Aorta (tissue), 5 donors: ENCODE results near the gene HAUS7. TPM values are rescaled to one million over a fixed set of nuclear protein-coding genes. Genes with fewer than 3 reads are reported as not detected.
A peak's percentile ranks its signal among the peaks of the same experiment; 100 is the strongest.

ENCODE experiments used
- ATAC-seq: fragments of 200-7000 bp; cut with Tn5 transposase; one replicate; pipeline ENCODE4 v1.9.1; 2022; ENCODE audit warnings: moderate library complexity; ENCODE audit not compliant: low FRiP score
- DNase-seq, 2 donors: peaks; one replicate each; pipeline ENCODE4 v3.0.0-alpha.2; 2020
- H3K27ac ChIP-seq, 2 donors: one replicate each; pipeline ENCODE4 v1.5.1; 2013; ENCODE audit warnings: low read length in 2 of 2, mild to moderate bottlenecking in 2 of 2, moderate library complexity in 2 of 2, control low read depth in 1 of 2, inconsistent platforms in 1 of 2, low read depth in 1 of 2
- H3K27me3 ChIP-seq, 2 donors: one replicate each; pipeline ENCODE4 v1.6.1; 2013; ENCODE audit warnings: control low read depth in 1 of 2, low read length in 1 of 2, mild to moderate bottlenecking in 1 of 2, moderate library complexity in 1 of 2; ENCODE audit not compliant: insufficient read depth in 2 of 2, control insufficient read depth in 1 of 2
- H3K36me3 ChIP-seq, 2 donors: one replicate each; pipeline ENCODE4 v1.6.1; 2013; ENCODE audit warnings: control low read depth in 1 of 2, low read length in 1 of 2, mild to moderate bottlenecking in 1 of 2; ENCODE audit not compliant: insufficient read depth in 2 of 2, control insufficient read depth in 1 of 2
- H3K4me1 ChIP-seq, 2 donors: one replicate each; pipeline ENCODE4 v1.6.1; 2013; ENCODE audit warnings: low read length in 2 of 2, control low read depth in 1 of 2, mild to moderate bottlenecking in 1 of 2, moderate library complexity in 1 of 2; ENCODE audit not compliant: insufficient read depth in 2 of 2, control insufficient read depth in 1 of 2
- H3K4me3 ChIP-seq, 2 donors: one replicate each; pipeline ENCODE4 v1.5.1; 2013; ENCODE audit warnings: low read length in 2 of 2, control low read depth in 1 of 2, mild to moderate bottlenecking in 1 of 2
- H3K9me3 ChIP-seq: one replicate; pipeline ENCODE4 v1.6.1; 2013; ENCODE audit warnings: mild to moderate bottlenecking, low read length; ENCODE audit not compliant: control insufficient read depth
- WGBS, 2 donors: extraction: QIAGEN DNeasy Blood & Tissue Kit; methylation state at CpG; one replicate each; pipeline ENCODE4 v1.1.7; 2013; 5-methylcytosine and 5-hydroxymethylcytosine counted together
- intact Hi-C, 2 donors: fragments of 100-400 bp; cut with DNase I; formaldehyde crosslinking; loops; one replicate each; pipeline versions ENCODE4 v1.14.2 to v1.15.0; 2022
- polyA plus RNA-seq, 2 donors: library from polyadenylated mRNA; stranded (reverse); fragments of 200-250 nt; gene quantifications; one replicate each; pipeline ENCODE4 v1.2.3, GENCODE V29; 2013
- total RNA-seq, 2 donors: library from RNA; stranded (reverse); fragmentation: NEBNext Ultra II Directional; extraction: Animal tissue kit (Norgen Biotek cat#: 25700); gene quantifications; one replicate each; pipeline ENCODE4 v1.2.1, GENCODE V29; 2021
- donor health status: healthy with polysubstance abuse.
- donor health status: Bipolar disorder and iron deficiency.
- donor health status: DM: no; HTN: no; CAD: no.
- donor health status: DM: no; HTN: no; CAD: no.
- donor health status: DM: yes; HTN: yes; CAD: no.

HAUS7 gene
- total and polyA plus RNA-seq, 4 donors, result 33.1 to 686 (median 55.3) TPM

DNA sequence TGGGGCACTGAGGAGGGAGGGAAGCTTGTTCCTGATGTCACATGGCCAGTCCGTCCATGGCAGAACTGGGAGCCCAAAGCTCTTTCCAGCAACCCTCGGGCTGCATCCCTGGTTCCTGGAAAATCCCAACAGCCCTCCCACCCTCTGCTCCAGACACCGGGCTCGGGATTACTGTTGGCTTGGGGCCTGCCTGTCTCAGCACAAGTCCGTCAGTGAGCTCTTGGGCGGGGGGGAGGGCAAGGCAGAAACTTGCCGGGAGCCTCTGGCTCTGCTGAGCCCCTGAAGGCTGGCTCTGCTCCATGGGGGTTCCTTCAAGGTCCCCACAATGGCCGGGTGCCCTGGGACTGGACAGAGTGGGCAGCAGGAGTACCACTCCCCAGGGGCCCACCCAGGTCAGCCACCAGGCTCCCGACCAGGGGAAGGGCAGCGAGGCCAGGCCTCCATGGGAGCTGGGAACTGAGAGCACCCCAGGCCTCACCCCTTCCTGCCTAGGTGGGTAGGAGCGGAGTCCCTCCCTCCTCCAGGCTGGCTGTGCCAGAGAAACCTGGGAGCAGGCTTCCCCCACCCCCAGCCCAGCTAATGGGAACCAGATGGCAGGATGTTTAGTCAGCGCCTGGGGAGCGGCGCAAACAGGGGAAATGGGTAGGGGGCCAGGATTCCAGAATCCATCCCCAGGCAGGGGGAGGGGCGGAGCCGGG lies 6.4 kb upstream of the HAUS7 start:
- no peak overlapping the region for H3K4me3 ChIP-seq
- H3K9me3 ChIP-seq, result no peaks in the 10 kb centered on the region
- H3K4me1 ChIP-seq, result no peaks in the 10 kb centered on the region
- H3K27me3 ChIP-seq, result no peaks in the 10 kb centered on the region
- DNase-seq, result peak; percentile 87 to 90
- peak overlapping the region in 1 of 2 donors; percentile 91 for H3K27ac ChIP-seq
- intact Hi-C loops, result no loop called here
- H3K36me3 ChIP-seq, result no peaks in the 10 kb centered on the region
- 10 to 33% methylated on average over 16 of the region's 16 CpGs for WGBS, 2 donors
- ATAC-seq, result peak; percentile 44

DNA sequence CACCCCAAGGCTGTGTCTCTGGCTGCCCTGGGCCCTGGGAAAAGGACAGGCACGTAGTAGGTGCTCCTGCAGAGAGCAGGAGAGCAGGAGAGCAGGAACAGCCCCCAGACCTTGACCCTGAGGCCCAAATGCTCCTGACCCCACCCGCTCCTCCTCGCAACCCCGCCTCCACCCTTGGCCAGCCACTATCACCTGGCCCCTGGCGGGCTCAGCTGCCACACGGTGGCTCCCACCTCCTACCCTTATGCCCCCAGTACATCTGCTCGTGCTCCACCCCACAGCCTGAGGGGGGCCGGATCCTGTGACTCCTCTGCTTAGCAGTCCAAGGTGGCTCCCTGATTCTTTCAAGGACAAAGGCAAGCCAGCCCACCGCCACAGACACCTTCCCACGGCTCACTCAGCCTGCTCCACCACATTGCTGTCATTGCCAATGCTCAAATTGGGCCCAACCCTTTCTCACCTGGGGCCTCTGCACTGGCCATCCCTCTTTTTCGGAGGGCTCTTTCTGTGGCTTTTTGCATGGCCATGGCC lies 5.4 kb upstream of the HAUS7 start:
- no peaks in the 10 kb centered on the region for H3K36me3 ChIP-seq
- 64 to 72% methylated on average over 11 of the region's 11 CpGs for WGBS, 2 donors
- intact Hi-C loops, result no loop called here
- no peaks in the 10 kb centered on the region for H3K9me3 ChIP-seq
- H3K27ac ChIP-seq, result peak overlapping the region in 1 of 2 donors; percentile 89
- DNase-seq, result no peak
- H3K4me1 ChIP-seq, result no peaks in the 10 kb centered on the region
- H3K4me3 ChIP-seq, result no peak overlapping the region
- no peak for ATAC-seq
- H3K27me3 ChIP-seq, result no peaks in the 10 kb centered on the region

DNA sequence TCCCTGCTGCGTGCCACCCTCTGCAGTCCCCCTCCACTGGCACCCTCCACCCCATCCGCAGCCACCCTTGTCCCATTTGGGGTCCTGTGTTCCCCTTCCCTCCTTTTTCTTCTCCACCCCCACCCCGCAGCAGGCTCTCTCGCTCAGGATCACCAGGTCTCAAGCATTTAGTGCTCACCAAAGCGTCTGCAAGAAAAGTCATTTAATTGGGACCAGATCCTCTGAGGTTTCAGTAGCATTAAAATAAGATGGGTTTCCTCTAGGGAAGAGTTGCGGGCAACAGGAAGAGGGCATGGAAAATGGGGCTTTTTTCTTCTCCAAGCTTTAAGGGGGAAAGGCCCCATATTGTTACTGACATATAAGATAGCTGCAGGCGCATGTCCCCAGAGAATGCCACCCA lies 4.9 kb upstream of the HAUS7 start:
- WGBS, 2 donors, result 28 to 60% methylated on average over 7 of the region's 7 CpGs
- DNase-seq (no peak), ATAC-seq (no peak)
- Histone ChIP-seq H3K27me3 (no peaks in the 10 kb centered on the region), H3K4me3 (no peak overlapping the region), H3K4me1 (no peaks in the 10 kb centered on the region), H3K27ac (peak overlapping the region in 1 of 2 donors; percentile 89), H3K36me3 (no peaks in the 10 kb centered on the region), H3K9me3 (no peaks in the 10 kb centered on the region)
- intact Hi-C loops, result no loop called here

DNA sequence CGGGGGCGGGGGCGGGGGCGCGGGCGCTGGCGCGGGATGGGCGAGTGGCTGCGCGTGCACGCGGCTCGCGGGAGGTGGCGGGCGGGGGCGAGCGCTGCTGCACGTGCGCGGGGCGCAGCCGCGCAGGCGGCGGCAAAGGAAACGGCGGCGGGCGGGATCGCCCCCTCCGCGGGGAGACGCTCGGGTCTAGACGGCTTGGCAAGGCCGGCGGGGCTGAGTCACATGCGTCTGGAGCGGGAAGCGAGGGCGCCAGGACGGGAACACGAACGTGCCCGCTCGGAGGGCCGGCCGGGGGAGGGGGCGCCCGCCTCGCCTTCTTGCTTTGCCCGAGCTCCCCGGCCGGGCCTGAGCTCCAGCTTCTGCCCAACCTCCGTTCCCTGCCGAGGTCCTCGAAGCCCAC lies 4.3 kb upstream of the HAUS7 start:
- no peaks in the 10 kb centered on the region for H3K4me1 ChIP-seq
- H3K9me3 ChIP-seq, result no peaks in the 10 kb centered on the region
- ATAC-seq, result peak; percentile 30
- H3K36me3 ChIP-seq, result no peaks in the 10 kb centered on the region
- DNase-seq, result peak; percentile 92 to 96
- H3K27me3 ChIP-seq, result no peaks in the 10 kb centered on the region
- no peak overlapping the region for H3K4me3 ChIP-seq
- H3K27ac ChIP-seq, result peak overlapping the region in 1 of 2 donors; percentile 89
- intact Hi-C loops, result no loop called here
- 0 to 25% methylated on average over 33 to 59 of the region's 59 CpGs for WGBS, 2 donors

DNA sequence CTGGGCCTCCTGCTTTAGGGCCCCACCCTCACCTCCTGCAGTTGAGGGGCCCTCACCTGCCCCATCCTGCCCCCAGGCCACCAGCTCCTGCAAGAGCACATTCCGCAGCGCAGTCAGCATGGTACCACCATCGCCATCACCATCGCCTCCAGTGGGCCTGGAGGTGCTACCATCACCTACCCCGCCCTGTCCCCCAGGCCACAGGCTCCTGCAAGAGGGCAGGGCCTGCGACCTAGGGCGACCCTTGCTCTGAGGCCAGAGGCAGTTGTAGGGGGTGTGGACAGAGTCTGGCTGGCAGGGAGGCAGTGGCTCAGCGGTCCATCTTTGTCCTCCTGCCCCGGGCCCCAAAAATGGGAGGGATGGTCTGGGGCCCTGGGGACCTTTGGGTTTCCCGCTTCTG lies 3.9 kb upstream of the HAUS7 start:
- no peak for DNase-seq
- no peak overlapping the region for H3K4me3 ChIP-seq
- WGBS, 2 donors, result 63 to 71% methylated on average over 10 of the region's 10 CpGs
- intact Hi-C loops, result no loop called here
- H3K27me3 ChIP-seq, result no peaks in the 10 kb centered on the region
- H3K4me1 ChIP-seq, result no peaks in the 10 kb centered on the region
- no peak for ATAC-seq
- H3K9me3 ChIP-seq, result no peaks in the 10 kb centered on the region
- H3K36me3 ChIP-seq, result no peaks in the 10 kb centered on the region
- peak overlapping the region in 1 of 2 donors; percentile 34 for H3K27ac ChIP-seq

DNA sequence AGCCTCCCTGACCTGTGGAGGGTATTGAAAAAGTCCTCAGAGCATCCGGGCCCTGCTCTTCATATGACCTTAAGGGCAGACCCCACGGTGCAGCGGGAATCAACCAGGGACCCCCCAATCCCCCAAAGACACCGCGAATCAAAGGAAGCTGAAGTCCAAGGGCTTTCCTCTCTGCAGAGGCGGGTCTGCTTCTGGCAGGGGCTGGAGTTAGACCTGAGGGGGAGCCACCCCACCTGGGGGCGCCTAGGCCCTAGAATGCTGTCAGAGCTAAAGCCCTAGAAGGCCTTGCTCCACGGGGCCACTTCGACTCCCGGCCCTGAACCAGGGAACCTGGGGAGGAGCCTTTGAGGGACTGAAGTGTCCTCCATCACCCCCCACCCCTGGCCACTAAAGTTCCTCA lies 2.8 kb upstream of the HAUS7 start:
- intact Hi-C loops, result no loop called here
- H3K27me3 ChIP-seq, result no peaks in the 10 kb centered on the region
- DNase-seq, result no peak
- no peak for ATAC-seq
- H3K4me3 ChIP-seq, result no peak overlapping the region
- no peaks in the 10 kb centered on the region for H3K9me3 ChIP-seq
- no peaks in the 10 kb centered on the region for H3K4me1 ChIP-seq
- no peaks in the 10 kb centered on the region for H3K36me3 ChIP-seq
- 86 to 95% methylated on average over 10 of the region's 10 CpGs for WGBS, 2 donors
- H3K27ac ChIP-seq, result peak overlapping the region in 1 of 2 donors; percentile 37

DNA sequence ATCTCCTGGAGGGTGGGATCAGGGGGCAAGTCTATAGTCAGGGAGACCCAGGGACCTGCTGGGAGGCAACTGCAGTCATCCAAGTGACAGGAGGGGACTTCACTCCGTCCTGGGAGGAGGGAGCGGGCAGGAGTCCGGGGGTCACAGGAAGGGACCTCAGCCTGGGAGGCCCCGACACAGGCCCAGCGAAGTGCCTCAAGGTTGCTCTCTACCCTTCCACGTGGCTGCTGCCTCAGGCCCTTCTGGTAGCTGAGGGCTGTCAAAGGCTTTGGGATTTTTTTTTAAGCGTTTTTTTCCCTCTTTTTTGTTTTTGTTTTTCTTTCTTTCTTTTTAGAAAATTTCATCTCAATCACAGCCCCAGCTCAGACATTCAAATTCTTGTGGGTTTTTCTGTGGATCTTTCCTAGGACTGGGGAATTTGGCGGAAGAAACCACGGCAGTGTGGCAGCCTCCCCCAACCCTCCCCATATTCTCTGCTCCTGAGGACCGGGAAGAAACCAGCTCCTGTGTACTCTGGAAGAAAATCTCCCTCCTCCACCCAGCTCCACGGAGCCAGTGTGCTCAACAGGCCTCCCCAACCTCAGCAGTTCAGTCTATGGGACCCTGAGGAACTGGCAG lies 1.4 kb upstream of the HAUS7 start:
- WGBS, 2 donors, result 17 to 39% methylated on average over 11 of the region's 11 CpGs
- no peak for DNase-seq
- H3K36me3 ChIP-seq, result no peaks in the 10 kb centered on the region

DNA sequence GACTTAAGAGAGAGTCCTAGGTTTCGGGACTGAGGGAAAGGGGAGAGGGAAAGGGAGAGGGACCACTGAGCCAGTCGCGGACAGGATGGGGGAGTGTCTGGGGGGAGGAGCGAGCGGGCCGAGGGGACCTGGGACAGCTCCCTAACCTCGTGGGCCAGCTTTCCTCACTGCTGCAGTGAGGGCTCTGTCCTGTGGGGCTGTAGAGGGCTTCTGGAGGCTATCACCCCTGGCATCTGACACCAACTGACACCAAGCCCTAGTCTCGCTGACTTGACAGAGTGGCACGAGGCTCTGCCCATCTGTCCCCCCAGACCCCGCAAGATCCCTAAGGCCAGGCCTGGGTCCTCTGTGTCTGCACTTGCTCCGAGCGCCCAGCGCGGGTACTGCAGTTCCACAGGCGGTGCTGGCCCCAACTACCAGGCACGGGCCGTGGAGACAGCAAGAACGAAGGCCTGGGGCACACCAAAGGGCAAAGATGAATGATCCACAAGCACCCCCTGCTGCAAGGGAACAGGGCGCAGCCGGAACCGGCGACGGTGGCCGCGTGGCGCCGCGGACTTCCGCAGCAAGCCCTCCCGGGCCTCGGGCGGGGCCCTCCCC lies 465 bp downstream of the HAUS7 start:
- H3K36me3 ChIP-seq, result no peaks in the 10 kb centered on the region
- DNase-seq, result no peak
- 1 to 25% methylated on average over 24 to 32 of the region's 32 CpGs for WGBS, 2 donors
- no peak overlapping the region for H3K27ac ChIP-seq
- ATAC-seq, result peak; percentile 9
- no peaks in the 10 kb centered on the region for H3K9me3 ChIP-seq
- peak overlapping the region in 1 of 2 donors; percentile 60 for H3K4me3 ChIP-seq
- H3K4me1 ChIP-seq, result no peaks in the 10 kb centered on the region
- no peaks in the 10 kb centered on the region for H3K27me3 ChIP-seq
- intact Hi-C loops, result loop anchor here in 1 of 2 donors (2.0 to 10.0 kb wide), 2 partner anchors 37 to 435 kb away; no protein-coding TSS in a partner anchor

More for the DNA sequence above, 1.4 kb upstream of the HAUS7 start:
- no peak for ATAC-seq
- H3K9me3 ChIP-seq, result no peaks in the 10 kb centered on the region
- intact Hi-C loops, result loop anchor here (1.0 to 2.0 kb wide), 3 partner anchors 25 to 36 kb away; no protein-coding TSS in a partner anchor
- no peak overlapping the region for H3K4me3 ChIP-seq
- no peaks in the 10 kb centered on the region for H3K4me1 ChIP-seq
- peak overlapping the region in 1 of 2 donors; percentile 55 for H3K27ac ChIP-seq
- H3K27me3 ChIP-seq, result no peaks in the 10 kb centered on the region
